Measurements from ENCODE around the gene POLN.

- TF ChIP-seq REST (IDR thresholded peaks at IDR 0.05; ENCODE audit: insufficient read depth in 1 of 2, low read depth in 2 of 2, low read length in 2 of 2) = no peak
- TF ChIP-seq SIN3A (IDR thresholded peaks at IDR 0.05; ENCODE audit: borderline replicate concordance, insufficient read depth, low read length) = no peak
- TF ChIP-seq TAF1 (IDR thresholded peaks at IDR 0.05; ENCODE audit: borderline replicate concordance, insufficient read depth, low read length) = no peak
- TF ChIP-seq POLR2AphosphoS5 (IDR thresholded peaks at IDR 0.05; ENCODE audit: low read depth, low read length) = no peak
- TF ChIP-seq FOXP2 (optimal IDR thresholded peaks at IDR 0.05; ENCODE audit: borderline replicate concordance, extremely low read depth, extremely low read length, insufficient read depth) = no peak
Measured at GRCh38 chr4:2285613-2286381, 43.9 kb upstream of the POLN start.
